Measurements from ENCODE around the gene KIF23. TPM values are rescaled to one million over a fixed set of nuclear protein-coding genes. Genes with fewer than 3 reads are reported as not detected.
A peak's percentile ranks its signal among the peaks of the same experiment; 100 is the strongest.

The KIF23 gene
- total RNA-seq, 1 experiment from 2014 or later: 100 TPM

GRCh38 chr15:69388260-69388705, 25.9 kb upstream of the KIF23 start:
- H4K20me1 ChIP-seq (ENCODE audit: insufficient read depth): no peaks in the 10 kb centered on the region
- peak; percentile 72 to 84 for DNase-seq
- H3F3A ChIP-seq (ENCODE audit: insufficient read depth, low read depth): peaks cover 19% of the 10 kb centered on the region
- no peaks in the 10 kb centered on the region for H3K79me2 ChIP-seq (ENCODE audit: low read depth)
- H2AFZ ChIP-seq: no peak overlapping the region
- no peak for TF ChIP-seq EZH2 (IDR thresholded peaks at IDR 0.05; ENCODE audit: low read depth)
- no peak for TF ChIP-seq CTCF (conservative IDR thresholded peaks at IDR 0.05)
- no peaks in the 10 kb centered on the region for H3K27me3 ChIP-seq (ENCODE audit: insufficient read depth, low read depth)
- intact Hi-C loops (cut with micrococcal nuclease; ENCODE audit: unreplicated experiment): no loop called here
- H3K4me2 ChIP-seq: peak overlapping the region; percentile 51
- H3K9me3 ChIP-seq (ENCODE audit: insufficient read depth, low read depth): no peaks in the 10 kb centered on the region
- no TSS peak for BruUV-seq (replicated peaks)
- POLR2A ChIA-PET (ENCODE audit: unreplicated experiment): interaction anchor here (0.5 to 0.6 kb wide), 2 partner anchors 16 to 335 kb away, joined by 3 to 5 read pairs; no protein-coding TSS in a partner anchor
- H3K4me1 ChIP-seq (replicated peaks; ENCODE audit: insufficient read depth): peaks cover 49% of the 10 kb centered on the region
- no peaks in the 10 kb centered on the region; the same call in 1 of the 2 replicates for H3K9me2 ChIP-seq (ENCODE audit: insufficient read depth)
- CTCF ChIA-PET: interaction anchor here (0.5 kb wide), 1 partner anchor 63 kb away, joined by 4 read pairs; no protein-coding TSS in a partner anchor
- no peaks in the 10 kb centered on the region for H3K36me3 ChIP-seq (ENCODE audit: low read depth)
- no peak overlapping the region for H3K27ac ChIP-seq
- no peak overlapping the region for H3K4me3 ChIP-seq

- ChIA-PET POLR2A (ENCODE audit: unreplicated experiment) (no interaction called here), CTCF (no interaction called here)
- no peak for TF ChIP-seq CTCF (conservative IDR thresholded peaks at IDR 0.05)
- no peak for TF ChIP-seq EZH2 (IDR thresholded peaks at IDR 0.05; ENCODE audit: low read depth)
- no TSS peak for BruUV-seq (replicated peaks)
- no peaks in the 10 kb centered on the region for H3K27me3 ChIP-seq (ENCODE audit: insufficient read depth, low read depth)
- H3K27ac ChIP-seq: no peak overlapping the region
- no peak for DNase-seq
- no peak overlapping the region for H3K4me3 ChIP-seq
- H3K36me3 ChIP-seq (ENCODE audit: low read depth): no peaks in the 10 kb centered on the region
- intact Hi-C loops (cut with micrococcal nuclease; ENCODE audit: unreplicated experiment): no loop called here
- H3K9me2 ChIP-seq (ENCODE audit: insufficient read depth): no peaks in the 10 kb centered on the region; the same call in 1 of the 2 replicates
- no peaks in the 10 kb centered on the region for H3K79me2 ChIP-seq (ENCODE audit: low read depth)
- H3F3A ChIP-seq (ENCODE audit: insufficient read depth, low read depth): peaks cover 19% of the 10 kb centered on the region
- no peaks in the 10 kb centered on the region for H3K9me3 ChIP-seq (ENCODE audit: insufficient read depth, low read depth)
- H3K4me1 ChIP-seq (replicated peaks; ENCODE audit: insufficient read depth): peaks cover 50% of the 10 kb centered on the region
- H2AFZ ChIP-seq: no peak overlapping the region
- no peaks in the 10 kb centered on the region for H4K20me1 ChIP-seq (ENCODE audit: insufficient read depth)
- H3K4me2 ChIP-seq: no peak overlapping the region
Measured at GRCh38 chr15:69389426-69389825, 24.7 kb upstream of the KIF23 start.

GRCh38 chr15:69390575-69390974, 23.6 kb upstream of the KIF23 start:
- Histone ChIP-seq H3K79me2 (ENCODE audit: low read depth) (no peaks in the 10 kb centered on the region), H3K9me3 (ENCODE audit: insufficient read depth, low read depth) (no peaks in the 10 kb centered on the region), H3F3A (ENCODE audit: insufficient read depth, low read depth) (peaks cover 19% of the 10 kb centered on the region), H3K27me3 (ENCODE audit: insufficient read depth, low read depth) (no peaks in the 10 kb centered on the region), H4K20me1 (ENCODE audit: insufficient read depth) (no peaks in the 10 kb centered on the region), H3K36me3 (ENCODE audit: low read depth) (no peaks in the 10 kb centered on the region), H3K27ac (peak overlapping the region; percentile 94), H3K4me2 (peak overlapping the region; percentile 83), H2AFZ (no peak overlapping the region), H3K4me3 (peak overlapping the region; percentile 38; the same call in 1 of the 2 replicates), H3K9me2 (ENCODE audit: insufficient read depth) (no peaks in the 10 kb centered on the region; the same call in 1 of the 2 replicates), H3K4me1 (replicated peaks; ENCODE audit: insufficient read depth) (peaks cover 54% of the 10 kb centered on the region)
- BruUV-seq (replicated peaks): no TSS peak
- POLR2A ChIA-PET (ENCODE audit: unreplicated experiment): interaction anchor here (0.6 kb wide), 4 partner anchors 62 to 230 kb away, joined by 3 to 5 read pairs (median 4); partner anchors contain the start of gene GLCE
- CTCF ChIA-PET: no interaction called here
- intact Hi-C loops (cut with micrococcal nuclease; ENCODE audit: unreplicated experiment): loop anchor here (2.0 to 10.0 kb wide), 4 partner anchors 92 to 836 kb away; partner anchors contain the start of genes GLCE and PAQR5
- peak; percentile 48 to 89 for DNase-seq
- TF ChIP-seq CTCF (conservative IDR thresholded peaks at IDR 0.05) (no peak), EZH2 (IDR thresholded peaks at IDR 0.05; ENCODE audit: low read depth) (no peak)
